GM18907 (cell line): Measurements from ENCODE around the gene ARL6IP4.

Experiments
- ATAC-seq: cut with Tn5 transposase; IDR thresholded peaks from one replicate; pipeline ENCODE4 v1.9.1; 2021; ENCODE audit warnings: mild to moderate bottlenecking, moderate library complexity; ENCODE audit not compliant: unreplicated experiment

The ARL6IP4 gene

DNA sequence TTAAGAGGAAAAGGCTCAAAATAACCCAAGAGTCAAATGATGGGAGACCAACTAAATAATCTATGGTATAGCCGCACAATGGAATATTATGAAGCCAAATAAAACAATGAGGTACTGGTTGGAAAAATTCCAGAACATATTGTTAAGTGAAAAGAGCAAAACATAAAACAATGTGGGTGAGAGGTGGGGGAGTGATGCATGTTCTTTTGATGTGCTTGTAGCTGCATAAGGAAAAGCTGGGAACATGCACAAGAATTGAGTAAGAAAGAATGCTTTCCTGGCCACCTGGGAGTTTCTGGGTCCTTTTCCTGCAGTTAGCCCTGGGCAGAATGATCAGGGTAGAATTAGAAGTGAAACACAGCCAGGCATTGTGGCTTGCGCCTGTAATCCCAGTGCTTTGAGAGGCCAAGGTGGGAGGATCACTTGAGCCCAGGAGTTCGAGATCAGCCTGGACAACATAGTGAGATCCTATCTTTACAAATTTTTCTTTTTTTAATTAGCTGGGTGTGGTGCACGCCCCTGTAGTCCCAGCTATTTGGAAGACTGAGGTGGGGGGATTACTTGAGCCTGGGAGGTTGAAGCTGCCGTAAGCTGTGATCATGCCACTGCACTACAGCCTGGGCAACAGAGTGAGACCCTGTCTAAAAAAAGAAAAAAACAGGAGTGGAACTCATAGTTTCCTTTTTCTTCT lies 22.1 kb upstream of the ARL6IP4 start:
- ATAC-seq: no peak

DNA sequence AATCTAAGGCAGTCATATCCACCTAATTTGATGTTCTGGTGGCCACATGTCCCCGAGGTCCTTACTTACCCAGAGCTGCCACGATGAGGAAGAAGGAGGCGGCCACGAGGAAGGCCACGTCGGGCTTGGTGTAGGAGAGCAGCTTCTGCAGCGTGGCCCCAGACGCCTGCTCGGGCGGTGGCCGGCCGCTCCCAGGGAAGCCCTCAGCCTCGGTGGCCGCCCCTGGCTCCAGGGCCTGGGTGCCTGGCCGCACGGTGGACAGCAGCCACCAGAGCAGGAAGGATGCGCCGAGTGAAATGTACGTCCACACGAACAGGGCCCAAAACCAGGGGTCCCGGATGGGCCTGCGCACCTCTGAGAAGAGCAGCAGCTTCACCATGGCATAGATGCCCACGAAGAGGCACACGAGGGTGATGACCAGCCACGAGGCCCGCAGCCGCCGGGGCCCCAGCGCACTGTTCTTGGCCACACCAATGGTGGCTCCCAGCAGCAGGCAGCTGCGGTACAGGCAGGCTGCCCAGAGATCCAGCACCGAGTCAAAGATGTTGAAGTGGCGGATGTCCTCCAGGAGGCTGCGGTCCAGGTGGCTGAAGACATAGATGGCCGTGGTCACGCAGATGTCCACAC lies 20.8 kb upstream of the ARL6IP4 start:
- ATAC-seq: no peak

DNA sequence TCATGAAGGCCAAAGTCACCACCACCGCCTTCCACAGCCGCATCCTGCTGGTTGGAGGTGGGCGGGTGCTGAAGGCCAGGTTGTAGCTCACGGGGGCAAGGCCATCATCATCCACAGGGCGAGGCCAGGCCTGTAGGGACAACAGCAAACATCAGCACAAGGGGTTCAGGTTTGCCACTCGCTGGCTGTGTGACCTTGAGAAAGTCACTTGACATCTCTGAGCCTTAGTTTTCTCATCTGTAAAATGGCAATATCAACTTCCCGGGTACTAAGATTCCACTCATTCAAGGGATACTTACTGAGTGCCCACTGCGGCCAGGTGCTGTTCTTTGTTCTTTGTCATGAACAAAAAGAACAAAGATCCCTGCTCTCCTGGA lies 20.3 kb upstream of the ARL6IP4 start:
- no peak for ATAC-seq

DNA sequence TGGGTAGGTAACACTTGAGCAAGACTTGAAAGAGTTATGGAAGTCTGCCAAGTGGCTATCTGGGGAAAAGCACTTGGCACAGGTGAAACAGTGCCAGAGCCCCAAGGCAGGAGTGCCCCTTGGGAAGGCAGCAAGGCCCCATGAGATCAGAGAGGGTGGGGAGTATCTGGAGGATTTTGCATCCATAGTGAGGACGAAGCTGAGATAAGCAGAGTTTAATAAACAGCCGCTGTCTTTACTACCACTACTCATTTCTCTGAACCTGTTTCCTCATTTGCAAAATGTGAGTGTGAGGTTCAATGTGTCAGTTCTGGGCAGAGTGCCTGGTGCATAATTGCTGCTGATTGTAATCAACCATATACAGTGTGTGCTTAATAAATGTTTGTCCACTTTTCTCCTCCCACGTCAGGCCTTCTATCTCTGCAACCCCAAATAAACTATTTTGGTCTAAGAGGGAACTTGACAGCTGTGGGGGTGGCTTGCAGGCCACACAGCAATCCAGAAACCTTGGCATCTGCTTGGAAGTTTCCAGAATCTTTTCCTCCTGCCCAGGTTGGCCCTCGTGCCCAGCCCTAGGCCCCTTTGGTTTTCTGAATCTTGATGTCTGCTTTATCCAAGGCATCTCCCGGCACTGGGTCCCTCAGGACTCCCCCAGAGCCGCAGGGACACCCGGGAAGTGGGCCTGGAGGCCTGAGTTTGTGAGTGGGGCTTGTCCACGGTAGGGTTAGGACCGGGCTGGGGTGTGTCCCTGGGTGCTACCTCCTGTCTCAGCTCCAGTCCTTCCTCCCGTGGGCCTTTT lies 18.8 kb upstream of the ARL6IP4 start:
- ATAC-seq: no peak

DNA sequence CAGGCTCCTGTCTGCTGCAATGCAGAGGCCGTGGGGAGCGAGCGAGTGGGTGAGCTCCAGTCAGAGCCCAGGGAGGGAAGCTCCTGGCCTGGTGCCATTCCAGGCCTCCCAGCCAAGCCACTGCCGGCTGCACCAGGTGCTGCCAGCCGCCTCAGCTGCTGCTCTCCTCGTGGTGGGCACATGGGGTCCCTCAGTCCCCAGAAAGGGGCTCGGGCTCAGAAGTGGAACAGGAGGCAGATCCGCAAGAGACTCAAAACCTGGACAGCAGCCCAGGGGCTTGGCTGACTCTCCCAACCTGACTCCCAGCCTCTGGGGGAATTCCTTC lies 16.6 kb upstream of the ARL6IP4 start:
- no peak for ATAC-seq

DNA sequence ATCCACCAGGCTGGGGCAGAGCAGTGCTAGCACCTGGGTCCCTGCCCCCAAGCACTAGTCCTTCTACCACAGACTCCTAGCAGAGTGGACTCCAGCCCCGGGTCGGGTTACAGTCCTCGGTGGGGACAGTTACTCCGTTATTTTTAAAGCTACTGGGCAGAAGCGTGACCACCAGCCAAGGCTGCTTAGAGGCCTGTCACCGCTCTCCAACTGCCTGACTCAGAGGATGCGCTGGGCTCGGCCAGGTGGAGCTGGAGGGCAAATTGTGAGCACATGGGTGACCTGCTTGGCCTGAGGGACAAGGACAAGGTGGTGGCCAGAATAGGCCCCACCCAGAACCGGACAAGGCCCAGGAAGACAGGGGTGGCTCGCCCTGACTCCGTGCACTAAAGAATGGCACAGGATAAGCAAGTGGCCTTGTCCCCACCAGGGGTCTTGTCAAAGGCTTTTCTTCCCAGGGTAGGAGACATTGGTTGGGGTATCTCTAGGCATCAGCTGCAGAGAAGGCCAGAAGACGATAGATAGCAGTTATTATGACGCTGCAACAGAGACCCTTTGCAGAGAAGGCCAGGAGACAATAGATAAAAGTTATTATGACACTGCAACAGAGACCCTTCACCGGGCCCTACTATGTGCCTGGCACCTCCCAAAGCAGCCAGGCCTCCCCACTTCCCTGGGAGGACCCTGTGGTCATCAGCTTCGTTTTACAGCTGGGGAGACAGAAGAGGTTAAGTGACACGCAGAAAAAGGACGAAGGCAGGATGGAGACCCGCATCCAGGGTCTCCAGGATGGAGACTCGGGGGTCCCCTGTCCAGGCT lies 15.8 kb upstream of the ARL6IP4 start:
- ATAC-seq: no peak

DNA sequence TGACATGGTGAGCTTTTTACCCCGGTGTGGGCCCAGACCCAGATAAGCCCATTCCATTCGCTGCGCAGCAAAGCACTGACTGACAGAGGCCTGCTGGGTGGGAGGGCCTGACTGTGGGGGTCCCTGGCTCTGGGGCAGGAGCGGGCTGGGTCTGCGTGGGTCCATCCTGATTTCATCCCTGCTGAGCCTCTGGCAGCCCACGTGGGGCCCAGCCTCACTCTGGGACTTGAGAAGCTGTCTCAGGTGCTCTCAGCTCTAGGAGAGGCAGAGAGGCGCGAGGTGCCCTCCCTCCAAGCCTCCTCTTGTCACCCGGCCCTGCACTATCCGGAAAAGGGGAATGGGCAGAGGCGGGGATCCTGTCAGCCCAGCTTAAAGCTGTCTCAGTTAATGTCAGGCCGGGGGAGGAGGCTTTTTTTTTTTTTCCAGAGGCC lies 15.1 kb upstream of the ARL6IP4 start:
- ATAC-seq: no peak

DNA sequence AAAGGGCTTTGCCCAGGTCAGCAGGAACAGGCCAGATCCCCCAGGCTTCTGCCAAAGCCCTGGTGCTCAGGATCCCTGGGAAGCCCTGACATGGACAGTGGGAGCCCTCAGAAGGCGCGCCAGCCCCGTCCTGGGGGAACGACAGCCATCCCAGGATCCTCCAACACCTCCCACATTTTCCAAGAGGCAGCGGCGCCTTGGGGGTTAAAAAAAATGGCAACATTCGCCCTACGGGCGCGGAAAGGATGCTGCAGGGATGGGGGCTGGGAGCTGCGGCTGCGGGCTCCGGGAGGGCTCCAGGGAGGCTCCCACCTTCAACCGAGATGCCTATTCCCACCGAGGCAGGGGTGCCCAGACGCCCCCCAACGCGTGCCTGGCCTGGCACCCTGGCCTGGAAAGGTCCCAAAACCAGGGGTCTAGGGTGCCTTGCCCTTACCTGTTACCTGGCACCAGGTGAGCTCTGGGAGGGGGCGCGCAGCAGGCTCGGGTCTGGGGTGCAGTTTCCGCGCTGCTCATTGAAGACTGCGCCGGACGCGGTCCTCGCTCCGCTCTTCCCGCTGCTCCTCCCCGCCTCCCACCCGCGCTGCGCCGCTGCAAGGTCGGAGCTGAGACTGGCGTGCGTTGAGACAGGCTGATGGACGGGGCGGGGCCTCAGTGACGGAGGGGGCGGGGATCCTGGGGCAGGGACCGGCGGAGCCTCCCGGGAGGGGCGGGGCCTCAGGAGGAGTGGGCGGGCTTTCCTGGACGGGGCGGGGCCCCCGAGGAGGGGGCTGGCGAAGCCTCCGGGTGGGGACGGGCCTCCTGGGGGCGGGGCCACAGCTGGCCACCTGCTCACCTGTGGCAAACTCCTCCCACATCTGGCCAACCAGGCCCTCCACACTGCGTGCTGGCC lies 14.4 kb upstream of the ARL6IP4 start, which contains the start of gene ABCB9:
ABCB9 (minus strand) TSS at position 613 of the 892 bp plus-strand sequence. CDS start 6,228 bp downstream, outside the sequence.
- peak; percentile 48 for ATAC-seq

DNA sequence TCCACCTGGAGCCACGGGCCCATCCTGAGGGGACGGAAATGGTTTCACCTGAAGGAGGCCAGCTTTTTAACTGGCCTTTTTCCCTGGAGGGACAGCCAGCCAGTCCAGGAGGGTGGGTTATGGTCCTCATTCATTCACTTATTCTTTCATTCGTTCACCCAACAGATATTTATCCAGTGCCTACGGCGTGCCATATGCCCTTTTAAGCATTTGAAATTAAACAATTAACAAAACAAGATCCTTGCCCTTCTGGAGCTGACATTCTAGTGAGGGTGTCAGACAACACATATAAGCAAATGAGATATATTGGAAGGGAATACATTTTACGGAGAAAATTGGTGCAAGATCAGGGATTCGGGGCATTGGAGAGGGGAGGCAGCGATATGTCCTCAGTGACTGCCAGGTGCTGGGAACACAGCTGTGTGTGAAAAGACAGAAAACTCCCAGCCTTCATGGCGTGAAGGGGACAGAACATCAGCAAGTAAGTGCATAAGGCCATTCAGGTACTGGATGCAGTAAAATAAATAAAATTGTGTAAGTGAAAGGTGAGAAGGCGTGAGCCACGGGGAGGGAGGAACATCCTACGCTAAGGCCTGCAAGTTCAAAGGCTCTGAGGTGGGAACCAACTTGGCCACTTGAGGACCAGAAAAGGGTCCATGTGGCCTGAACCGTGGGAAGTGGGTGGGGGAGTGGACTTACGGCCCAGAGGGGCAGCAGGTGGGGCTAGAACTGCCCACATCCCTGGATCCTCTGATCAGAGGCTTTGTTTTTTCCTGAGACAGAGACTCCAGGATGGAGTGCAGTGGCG lies 13.5 kb upstream of the ARL6IP4 start:
- no peak for ATAC-seq

DNA sequence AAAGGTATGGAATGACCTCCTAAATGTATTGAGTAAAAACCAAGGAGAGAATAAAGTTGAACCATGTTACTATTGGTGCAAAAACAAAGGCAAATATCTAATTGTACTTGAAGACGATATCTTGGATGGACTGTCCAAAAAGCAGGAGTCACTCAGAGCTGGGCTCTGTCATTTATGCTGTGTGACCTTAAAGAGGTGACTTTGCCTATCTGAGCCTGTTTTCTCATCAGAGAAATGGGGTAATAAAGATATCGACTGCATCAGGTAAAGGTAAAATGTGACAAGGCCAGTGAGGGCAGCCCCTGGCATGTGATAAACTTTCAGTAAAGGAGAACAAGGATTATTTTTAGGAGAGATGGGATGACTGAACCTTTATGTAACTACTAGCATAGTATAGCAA lies 12.4 kb upstream of the ARL6IP4 start:
- ATAC-seq: no peak

DNA sequence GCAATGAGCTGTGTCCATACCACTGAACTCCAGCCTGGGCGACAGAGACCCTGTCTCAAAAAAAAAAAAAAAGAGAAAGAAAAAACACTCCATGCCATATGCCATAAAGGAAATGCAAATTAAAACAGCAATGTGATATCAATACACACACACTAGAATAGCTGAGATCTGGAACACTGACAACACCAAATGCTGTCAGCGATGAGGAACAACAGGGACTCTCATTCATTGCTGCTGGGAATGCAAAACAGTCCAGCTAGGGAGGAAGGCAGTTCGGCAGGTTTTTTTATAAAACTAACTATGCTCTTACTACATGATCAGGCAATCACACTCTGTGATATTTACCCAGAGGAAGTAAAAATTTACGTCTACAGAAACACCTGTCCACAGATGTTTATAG lies 10.8 kb upstream of the ARL6IP4 start:
- no peak for ATAC-seq

DNA sequence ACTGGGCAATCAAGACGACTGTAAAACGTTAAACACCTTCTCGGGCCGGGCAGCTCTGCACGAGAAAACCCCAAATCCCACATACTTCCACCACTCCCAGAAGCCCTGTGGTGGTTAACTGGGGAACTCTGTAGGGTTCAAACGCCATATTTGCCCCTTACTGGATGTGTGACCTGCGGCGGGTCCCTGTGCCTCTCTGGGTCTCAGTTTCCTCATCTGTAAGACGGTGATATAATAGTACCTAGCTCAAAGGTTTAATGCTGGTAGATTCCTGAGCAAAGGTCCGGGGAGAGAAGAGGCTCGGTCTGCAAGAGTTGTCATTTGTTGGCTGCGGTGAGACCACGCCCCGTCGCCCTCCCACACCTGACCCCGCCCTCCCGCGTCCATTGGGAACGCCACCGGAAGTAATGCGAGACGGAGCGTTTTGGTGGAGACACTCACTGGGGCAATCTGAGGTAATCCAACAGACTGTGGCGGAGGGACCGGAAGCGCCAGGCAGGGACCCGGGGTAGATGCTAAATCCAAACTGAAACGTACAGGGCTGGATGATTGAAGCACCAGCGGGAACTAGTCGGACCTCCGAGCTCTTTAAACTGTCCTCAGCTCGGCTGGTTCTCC lies 6.1 kb upstream of the ARL6IP4 start:
- ATAC-seq: peak; percentile 74

DNA sequence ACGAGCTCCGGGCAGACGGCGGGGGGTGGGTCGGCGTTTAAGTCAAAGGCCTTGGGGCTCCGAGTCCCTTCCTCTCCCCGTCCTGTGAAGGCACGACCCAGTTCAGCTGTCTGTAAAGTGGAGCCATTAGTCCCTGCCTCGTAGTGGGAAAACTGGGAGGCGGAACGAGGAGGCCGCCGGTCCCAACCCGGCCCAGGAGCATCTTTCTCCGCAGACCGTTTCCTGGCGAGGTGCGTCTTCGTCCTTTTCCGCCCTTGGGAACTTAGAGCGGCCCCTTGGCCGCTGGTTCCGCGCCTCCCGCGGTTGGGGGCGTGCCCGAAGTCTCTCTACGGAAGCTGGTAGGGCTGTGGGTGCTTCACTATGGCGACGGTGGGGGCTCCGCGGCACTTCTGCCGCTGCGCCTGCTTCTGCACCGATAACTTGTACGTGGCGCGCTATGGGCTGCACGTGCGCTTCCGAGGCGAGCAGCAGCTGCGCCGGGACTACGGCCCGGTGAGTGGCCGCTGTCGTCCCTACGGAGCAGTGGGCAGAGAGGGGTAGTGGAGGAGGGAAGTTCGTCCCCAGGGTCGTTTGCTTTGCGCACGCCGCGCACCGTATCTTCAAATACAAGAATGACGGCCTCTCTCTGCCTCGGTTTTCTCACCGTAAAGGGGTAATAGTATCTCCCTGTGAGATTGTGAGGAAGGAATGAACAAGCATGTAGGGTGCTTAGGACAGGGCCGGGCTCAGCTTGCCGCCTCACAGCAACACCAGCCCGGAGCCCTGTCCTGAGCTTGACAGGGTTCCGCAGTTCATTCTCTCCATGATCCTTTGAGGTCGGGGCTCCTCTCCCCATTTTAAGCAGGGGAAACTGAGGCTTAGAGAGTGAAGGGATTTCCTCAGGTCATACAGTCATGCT lies 5.3 kb upstream of the ARL6IP4 start, which contains the start of gene OGFOD2:
OGFOD2 (plus strand) TSS at position 353 of the 898 bp plus-strand sequence; CDS start at position 361, 8 bp downstream.
- peak; percentile 68 for ATAC-seq

DNA sequence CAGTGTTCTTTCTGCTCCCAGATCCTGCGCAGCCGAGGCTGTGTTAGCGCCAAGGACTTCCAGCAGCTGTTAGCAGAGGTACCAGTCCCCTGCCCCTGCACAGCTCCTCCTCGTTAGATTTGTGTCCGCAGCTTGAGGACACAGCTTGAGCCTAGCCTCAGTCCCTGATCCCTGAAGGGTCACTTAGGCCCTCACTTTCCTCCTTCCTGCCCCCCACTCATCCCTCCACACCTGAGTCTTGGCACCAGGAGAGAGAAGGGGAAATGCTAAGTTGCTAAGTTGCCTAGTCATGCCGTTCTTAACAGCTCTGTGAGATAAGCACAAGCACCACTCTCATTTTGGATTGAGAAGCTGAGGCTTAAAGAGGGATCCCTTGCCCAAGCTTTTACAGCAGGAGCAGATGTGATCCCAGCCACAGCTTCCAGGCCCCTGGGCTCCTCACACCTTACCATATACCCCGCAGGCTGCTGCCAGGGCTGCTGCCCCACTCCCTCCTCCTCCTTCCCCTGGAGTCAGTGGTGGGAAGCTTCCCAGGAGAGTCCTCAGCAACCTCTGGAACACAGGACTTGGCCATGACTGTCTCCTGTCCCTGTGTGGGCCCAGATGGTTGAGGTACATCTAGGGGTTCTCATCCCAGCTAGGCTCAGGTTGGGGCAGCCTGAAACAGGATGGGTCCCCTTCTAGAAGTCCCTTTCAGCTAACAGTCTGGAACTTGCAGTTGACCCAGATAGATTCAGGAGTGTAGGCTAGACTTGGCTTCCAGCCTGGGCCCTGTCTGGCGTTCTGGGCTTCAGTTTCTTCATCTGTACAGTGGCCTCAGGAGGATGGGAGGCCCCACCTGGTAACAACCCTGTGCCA lies 4.5 kb upstream of the ARL6IP4 start:
- no peak for ATAC-seq

DNA sequence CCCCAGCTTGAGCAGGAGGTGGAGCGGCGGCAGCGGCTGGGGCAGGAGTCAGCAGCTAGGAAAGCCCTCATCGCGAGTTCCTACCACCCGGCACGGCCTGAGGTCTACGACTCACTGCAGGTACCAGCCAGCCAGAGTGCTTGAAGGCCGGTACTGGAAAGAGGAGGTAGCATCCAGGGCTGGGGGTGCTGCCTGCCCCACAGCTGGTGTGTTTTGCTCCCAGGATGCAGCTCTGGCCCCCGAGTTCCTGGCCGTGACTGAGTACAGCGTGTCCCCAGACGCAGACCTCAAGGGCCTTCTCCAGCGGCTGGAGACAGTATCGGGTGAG lies 3.9 kb upstream of the ARL6IP4 start:
- ATAC-seq: no peak

DNA sequence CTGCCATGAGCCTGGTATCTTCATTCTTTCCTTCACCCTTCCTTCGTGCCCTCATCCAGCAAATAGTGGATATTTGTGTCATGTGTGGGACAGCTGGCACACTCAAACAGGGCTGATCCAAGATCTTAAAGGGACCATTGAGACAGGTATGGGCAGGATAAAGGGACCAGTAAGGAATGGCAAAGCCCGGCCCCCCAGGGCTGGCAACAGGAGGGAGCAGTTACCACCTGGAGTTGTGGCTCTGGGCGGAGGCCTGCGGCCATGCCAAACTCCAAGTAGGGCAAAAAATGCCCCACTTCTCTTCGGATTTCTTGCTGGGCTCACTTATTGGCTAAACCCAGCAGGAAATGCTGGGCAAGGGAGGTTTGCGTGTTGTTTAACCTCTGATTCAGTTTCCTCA lies 3.3 kb upstream of the ARL6IP4 start:
- ATAC-seq: no peak
